NCI-H446 (cell line): ENCODE data around the gene HNRNPA1L2.
"Not testable (repeated sequence)": the region's sequence is repeated elsewhere in the genome, so short reads cannot be mapped to it uniquely, and the experiment has no call there.

Experiments used
- DNase-seq, 2 experiments: peaks; one replicate each; lab custom pipeline; 2025; lab: John Stamatoyannopoulos, UW

The HNRNPA1L2 gene

GRCh38 chr13:52642131-52642530, at the start of gene HNRNPA1L2:
TSS of gene HNRNPA1L2 (plus strand) at chr13:52642431. CDS start at chr13:52642493, 62 bp downstream.
- DNase-seq: no peak

DNA sequence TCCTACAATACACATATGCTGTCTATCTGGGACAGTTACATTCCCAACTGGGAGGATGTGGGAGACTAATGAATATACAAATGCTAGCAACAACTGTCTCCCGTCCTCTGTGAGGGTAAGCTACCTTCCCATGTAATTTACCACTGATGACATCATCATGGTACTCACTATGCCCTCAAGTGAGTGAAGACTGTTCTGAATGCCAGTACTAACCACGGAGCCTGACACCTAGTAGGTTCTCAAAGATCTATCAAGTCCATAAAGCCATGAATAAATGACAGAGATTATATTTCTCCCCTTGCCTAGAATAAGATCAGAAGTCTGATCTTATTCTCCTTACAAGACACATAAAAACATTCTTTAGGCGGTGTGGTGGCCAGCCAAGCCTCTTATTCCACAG, 49.1 kb upstream of the HNRNPA1L2 start:
- not testable (repeated sequence) for DNase-seq

- DNase-seq: not testable (repeated sequence)
Observed at GRCh38 chr13:52593812-52594211, 48.4 kb upstream of the HNRNPA1L2 start.

- DNase-seq: not testable (repeated sequence)
Observed at GRCh38 chr13:52594295-52594694, 47.9 kb upstream of the HNRNPA1L2 start.

DNA sequence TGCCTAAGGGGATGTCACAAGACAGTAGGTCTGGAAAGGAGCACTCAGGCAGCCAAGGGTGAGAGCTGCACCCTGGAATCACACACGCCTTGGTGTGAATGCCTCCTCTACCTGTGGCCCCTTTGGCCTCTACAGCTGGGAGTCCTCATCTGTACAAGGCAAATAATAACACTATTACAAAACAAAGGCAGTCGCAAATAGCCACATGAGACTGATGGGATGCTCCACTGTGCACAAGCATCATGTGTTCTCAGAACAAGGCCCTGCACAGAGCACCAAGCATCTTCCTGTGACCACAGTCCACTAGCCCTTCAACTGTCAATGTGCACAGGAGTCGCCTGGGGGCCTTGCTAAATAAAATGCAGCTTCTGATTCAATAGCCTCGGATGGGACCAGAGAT, 44.6 kb upstream of the HNRNPA1L2 start:
- DNase-seq: no peak

DNA sequence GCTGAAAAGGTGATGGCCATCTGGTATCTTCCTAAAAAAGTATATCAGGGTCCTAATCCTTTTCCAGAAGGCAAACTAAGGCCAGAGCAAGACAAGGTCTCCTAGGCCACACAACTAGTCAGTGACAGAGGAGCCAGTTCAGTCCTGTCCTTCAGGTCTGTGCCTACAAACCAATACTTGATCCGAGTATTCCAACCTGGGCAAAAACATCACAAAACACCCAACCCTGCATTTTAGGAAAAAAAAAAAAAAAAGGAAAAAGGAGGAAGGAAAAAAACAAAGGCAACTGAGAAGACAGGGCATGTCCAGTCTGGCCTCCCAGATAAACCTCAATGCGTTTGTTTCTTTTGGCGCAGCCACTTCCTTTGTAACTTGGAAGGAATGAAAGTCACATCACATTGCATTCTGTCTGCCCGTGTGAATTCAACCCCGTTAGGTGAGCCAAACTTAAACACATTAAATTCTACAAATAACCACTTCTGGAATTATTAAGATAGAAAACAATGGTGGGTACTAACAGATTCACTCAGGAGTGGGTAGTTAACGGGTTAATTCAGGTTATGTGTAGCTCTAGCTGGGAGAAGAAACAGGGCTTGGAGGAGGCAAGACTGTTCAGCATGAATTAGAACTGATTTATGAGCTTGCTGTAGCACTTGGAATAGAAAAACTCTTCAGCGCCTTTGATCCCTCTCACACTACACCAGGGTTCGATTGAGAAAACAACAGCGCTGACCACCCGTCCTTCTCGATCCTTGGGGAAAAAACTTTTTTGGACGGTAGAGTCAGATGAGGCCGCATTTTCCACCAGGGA, 43.0 kb upstream of the HNRNPA1L2 start:
- DNase-seq: peak in 1 of 2 experiments; percentile 2

DNA sequence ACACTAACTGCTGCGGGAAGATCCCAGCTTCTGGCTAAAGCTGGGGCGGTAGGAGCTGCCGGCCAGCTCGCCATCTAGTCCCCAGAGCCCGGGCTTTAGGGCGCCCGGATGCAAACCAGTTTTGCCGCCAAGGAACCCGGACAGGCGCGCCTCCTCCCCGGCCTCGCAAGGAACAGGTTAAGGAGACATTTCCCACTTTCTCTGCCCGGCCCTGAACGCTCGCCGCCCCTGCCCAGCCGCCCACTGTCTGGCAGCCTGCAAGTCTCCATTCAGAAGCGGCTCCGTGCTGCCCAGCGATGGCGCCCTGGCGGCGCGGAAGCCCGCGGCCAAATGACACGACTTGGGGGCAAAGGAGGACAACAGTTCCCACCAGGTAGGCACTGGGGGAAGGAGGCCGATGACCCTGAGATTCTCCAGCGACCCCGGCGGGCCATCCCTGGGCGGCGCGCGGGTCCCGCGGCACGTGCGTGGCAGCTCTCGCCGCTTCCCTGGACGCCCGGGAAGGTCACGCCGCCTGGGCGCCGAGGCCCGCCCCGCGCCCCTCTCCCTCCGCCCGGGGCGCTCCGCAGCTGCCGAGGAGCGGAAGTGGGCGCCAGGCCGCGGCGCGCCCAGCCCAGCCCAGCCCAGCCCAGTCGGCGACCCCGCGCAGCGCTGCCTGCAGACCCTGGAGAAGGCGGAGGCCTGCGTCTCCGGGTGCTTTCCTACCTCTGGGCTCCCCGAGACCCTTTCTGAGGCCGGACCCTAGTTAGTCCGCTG, 42.2 kb upstream of the HNRNPA1L2 start:
- DNase-seq: peak in 1 of 2 experiments; percentile 15

GRCh38 chr13:52600666-52601065, 41.6 kb upstream of the HNRNPA1L2 start:
- no peak for DNase-seq

DNA sequence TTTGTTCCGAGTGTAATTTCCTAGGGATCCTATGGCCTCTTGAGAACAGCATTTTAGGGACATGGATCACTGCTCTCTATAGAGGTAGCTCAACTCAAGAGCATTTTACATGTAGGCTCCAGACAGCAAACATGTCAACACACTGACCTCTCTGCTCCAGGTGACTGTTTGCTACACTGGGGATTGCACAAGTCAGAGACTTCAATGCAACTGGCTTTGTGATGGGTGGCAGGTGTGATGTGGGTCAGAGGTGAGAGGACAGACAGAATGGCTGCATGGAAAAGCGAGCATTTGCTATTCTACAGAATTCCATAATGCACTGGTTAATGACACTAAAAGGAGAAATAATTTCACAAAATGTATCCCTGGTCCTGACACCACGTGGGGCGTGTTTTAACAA, 38.9 kb upstream of the HNRNPA1L2 start:
- not testable (repeated sequence) for DNase-seq

DNA sequence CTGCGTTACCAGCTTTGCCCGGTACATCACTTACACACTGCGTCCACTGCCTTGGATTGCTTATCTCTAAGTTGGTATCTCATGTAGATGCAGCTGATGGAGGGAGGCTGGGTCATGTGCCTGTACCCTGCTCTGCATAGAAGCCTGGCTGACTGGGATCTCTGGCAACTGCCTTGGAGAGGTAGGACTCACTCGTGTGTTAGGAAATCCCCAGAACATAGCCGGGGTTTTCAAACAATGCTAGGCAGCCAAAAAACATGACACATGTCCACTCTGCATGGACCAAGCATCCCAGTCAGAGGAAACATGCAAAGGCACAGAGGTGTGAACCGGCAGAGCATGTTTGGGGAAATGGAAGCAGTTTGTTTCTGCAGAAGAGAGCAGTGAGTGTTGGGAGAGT, 36.1 kb upstream of the HNRNPA1L2 start:
- DNase-seq: not testable (repeated sequence)

- DNase-seq: not testable (repeated sequence)
Observed at GRCh38 chr13:52606795-52607194, 35.4 kb upstream of the HNRNPA1L2 start.

- not testable (repeated sequence) for DNase-seq
Observed at GRCh38 chr13:52608184-52608583, 34.0 kb upstream of the HNRNPA1L2 start.

DNA sequence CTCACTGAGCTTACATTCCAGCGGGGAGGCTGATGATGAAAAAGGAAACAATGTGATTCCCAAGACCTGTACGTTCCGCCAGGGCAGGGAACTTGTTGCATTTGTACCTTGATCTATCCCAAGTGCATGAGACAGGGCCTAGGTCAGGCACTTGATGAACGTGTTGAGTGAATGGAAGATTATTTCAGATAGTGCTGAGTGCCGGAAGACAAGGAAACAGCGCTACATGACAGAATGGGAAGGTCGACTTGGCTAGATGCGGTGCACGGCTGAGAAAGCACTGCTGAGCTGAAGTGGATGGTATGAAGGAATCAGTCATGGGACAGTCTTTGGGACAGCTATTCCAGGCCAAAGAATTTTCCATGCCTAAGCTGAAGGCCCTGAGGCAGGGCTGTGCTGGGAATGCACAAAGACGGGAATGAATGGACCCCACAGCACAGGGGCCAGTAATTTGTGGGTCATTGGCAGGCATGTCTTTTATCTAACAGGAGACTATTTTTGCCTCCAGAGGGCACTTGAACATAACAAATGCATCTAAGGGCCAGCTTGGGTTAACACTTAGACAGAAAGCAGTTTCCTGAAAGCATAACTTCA, 33.1 kb upstream of the HNRNPA1L2 start:
- DNase-seq: peak in 1 of 2 experiments; percentile 1

GRCh38 chr13:52610158-52610557, 32.1 kb upstream of the HNRNPA1L2 start:
- not testable (repeated sequence) for DNase-seq

- no peak for DNase-seq
Observed at GRCh38 chr13:52615134-52615801, 27.0 kb upstream of the HNRNPA1L2 start.

DNA sequence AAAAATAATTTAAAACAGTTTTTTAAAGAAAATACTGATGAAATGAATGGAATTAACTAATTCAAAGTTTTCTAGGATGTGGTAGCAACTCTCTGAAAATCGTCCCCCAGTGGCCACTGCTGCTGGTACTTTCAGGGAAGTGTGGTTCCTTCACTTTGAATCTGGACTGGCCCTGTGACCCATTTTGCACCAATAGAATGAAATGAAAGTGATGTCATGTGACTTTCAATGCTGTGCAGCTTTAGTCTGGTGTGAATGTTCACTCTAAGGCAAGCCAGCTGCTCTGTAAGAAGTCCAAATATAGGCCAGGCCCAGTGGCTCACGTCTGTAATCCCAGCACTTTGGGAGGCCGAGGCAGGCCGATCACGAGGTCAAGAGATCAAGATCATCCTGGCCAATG, 26.4 kb upstream of the HNRNPA1L2 start:
- no peak for DNase-seq

DNA sequence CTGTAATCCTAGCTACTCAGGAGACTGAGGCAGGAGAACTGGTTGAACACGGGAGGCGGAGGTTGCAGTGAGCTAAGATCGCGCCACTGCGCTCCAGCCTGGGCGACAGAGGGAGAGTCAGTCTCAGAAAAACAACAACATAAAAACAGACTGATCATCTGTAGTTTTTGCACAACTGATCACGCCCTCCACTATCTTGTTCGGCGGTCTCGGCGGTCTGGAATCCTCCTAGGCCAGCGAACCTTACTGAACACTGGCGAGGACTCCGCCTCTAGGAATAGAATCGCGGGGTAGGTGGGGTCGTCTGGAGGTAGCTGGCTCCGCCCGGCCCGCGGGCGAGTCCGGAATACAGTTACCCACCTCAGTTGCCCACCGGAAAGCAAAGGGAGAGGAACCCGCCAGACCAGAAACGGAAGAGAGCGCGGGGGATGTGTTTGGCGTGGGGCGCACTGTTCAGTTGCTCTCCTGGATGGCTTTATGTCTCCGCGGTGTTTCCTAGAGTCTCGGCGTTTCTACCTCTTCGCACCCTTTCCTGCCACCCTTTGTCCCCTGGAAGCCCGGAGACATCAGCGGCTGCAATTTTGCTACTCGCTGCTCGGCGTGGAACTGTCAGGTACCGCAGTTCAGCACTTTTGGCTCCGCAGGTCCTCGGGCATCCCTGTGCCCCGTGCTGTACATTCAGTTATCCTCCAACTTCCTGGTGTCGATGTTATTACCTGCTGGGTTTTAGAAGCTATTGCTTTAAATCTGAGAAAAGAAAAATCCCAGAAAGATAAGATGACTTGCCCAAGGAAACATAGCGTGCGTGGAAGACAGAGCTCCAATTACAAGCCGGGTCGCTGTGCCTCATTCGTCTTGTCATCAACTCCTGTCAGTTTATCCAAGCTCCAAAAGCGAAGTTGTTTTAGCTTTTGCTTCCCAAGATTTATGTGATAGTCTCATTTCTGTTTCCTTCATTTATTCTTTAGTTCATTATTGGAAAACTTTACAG, 24.9 kb upstream of the HNRNPA1L2 start:
- DNase-seq: peak; percentile 49 to 80

DNA sequence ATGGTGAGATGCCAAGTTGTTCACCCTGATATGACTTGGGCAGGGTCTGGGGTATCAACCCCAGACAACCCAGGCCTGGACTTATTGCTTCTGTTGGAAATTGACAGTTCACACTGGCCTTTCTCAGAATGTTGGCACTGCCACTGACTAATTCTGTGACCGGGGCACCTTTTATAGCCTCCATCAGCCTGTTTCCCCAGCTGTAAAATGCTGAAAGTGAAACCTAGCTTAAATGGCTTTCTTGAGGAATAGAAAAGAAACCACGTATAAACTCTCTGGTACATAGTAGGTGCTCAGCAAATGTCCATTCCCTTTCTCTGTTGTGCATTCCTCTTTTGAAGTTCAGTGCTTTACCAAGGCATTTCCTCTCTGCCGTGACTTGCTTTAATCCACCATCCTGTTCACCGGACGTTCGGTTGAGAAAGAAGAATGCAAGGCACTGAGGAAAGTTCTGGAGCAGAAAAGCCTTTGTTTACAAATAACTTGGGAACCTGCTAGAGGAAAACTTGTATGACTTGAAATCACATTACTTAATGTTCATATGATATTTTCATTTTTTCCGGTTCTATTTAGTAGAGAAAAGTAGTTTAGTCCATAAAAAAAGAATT, 11.0 kb upstream of the HNRNPA1L2 start:
- DNase-seq: not testable (repeated sequence)

DNA sequence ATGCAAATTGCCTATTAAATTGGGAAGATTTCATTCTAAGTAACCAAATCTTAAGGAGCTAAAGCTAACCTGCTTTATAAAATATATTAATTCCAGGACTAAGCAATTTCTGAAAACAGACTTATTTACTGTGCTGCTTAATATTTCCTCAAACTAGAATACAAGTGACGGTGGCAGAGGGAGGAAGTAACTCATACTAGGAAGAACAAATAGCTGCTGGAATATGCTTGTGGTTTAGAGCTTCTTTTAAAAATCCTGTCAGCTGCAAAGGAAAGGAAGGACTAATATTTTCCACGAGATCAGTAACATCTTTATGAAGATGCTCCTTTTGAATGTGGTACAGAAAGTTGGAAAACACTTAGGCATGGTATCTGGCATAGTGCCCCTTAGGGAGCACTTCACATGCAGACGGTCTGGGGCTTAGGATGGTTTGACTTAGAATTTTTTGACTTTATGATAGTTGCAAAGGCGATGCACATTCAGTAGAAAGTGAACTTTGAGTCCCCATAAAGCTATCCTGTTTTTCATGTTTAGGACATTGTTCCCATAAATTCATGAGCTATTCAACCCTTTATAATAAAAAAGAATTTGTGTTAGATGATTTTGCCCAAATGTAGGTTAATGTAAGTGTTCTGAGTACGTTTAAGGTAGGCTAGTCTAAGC, 3.4 kb upstream of the HNRNPA1L2 start:
- DNase-seq: no peak

DNA sequence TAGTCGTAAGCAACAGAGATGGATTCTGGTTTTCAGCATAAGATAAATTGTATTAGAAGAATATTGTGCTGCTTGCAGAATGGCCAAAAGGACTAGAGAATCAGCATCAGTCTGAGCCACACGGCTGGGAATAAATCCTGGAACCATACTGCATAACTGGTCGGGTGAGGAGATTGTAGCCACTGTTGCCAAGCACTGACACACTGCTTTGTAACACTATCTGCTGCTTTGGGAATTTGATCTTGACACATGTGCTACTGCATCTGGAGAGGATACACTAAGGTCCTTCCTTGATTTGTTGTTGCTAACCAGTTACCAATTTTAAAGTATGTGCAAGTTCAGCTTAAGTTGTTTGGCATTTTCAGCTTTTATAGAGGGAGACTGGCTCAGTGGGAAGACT, 1.9 kb downstream of the HNRNPA1L2 start:
- DNase-seq: no peak
